PC-9 (cell line): ENCODE results near the gene CDIPT. TPM values are rescaled to one million over a fixed set of nuclear protein-coding genes. Genes with fewer than 3 reads are reported as not detected.

Source experiments
- BruUV-seq: library from RNA; stranded (reverse); fragments of 400-500 nt; replicated peaks from 2 replicates; lab custom pipeline; 2021; lab: Mats Ljungman, UMichigan
- CTCF ChIA-PET: fragments of 300-600 bp; sonication (Branson Sonifier 250); formaldehyde crosslinking; loops from one replicate; lab custom pipeline; 2022; ENCODE audit warnings: antibody characterized with exemption; lab: Charles Lee
- POLR2A ChIA-PET: fragments of 300-600 bp; sonication (Branson Sonifier 250); formaldehyde crosslinking; loops from one replicate; lab custom pipeline; 2022; ENCODE audit warnings: antibody characterized with exemption; ENCODE audit not compliant: unreplicated experiment; lab: Charles Lee
- DNase-seq, 2 experiments: peaks; one replicate each; pipeline versions ENCODE4 v3.0.0 to v3.0.0-alpha.2; 2015 to 2022; ENCODE audit warnings: mixed read lengths in 1 of 2
- H2AFZ ChIP-seq: fragments of 200-600 bp; sonication (generic); 2 replicates; pipeline ENCODE4 v1.8.1; 2017; ENCODE audit warnings: antibody characterized with exemption
- H3F3A ChIP-seq: fragments of 200-600 bp; sonication (generic); 2 replicates; pipeline ENCODE4 v1.8.1; 2017; ENCODE audit warnings: antibody characterized with exemption, mild to moderate bottlenecking, low read depth; ENCODE audit not compliant: insufficient read depth
- H3K27ac ChIP-seq: fragments of 200-600 bp; sonication (generic); 2 replicates; pipeline ENCODE4 v1.6.1; 2016; ENCODE audit warnings: mixed run types
- H3K27me3 ChIP-seq: fragments of 200-600 bp; sonication (generic); 2 replicates; pipeline ENCODE4 v1.6.1; 2016; ENCODE audit warnings: low read depth, mixed run types; ENCODE audit not compliant: insufficient read depth
- H3K36me3 ChIP-seq: fragments of 200-600 bp; sonication (generic); 2 replicates; pipeline ENCODE4 v1.6.1; 2016; ENCODE audit warnings: low read depth, mixed run types
- H3K4me1 ChIP-seq: fragments of 200-600 bp; sonication (generic); replicated peaks from 2 replicates; pipeline ENCODE4 v1.6.1; 2016; ENCODE audit warnings: mixed run types; ENCODE audit not compliant: insufficient read depth
- H3K4me2 ChIP-seq: fragments of 200-600 bp; sonication (generic); 2 replicates; pipeline ENCODE4 v1.6.1; 2017; ENCODE audit warnings: mixed run types
- H3K4me3 ChIP-seq: fragments of 200-600 bp; sonication (generic); 2 replicates; pipeline ENCODE4 v1.6.1; 2016; ENCODE audit warnings: mixed run types
- H3K79me2 ChIP-seq: fragments of 200-600 bp; sonication (generic); 2 replicates; pipeline ENCODE4 v1.6.1; 2017; ENCODE audit warnings: low read depth, mixed run types
- H3K9me2 ChIP-seq: fragments of 200-600 bp; sonication (generic); 2 replicates; pipeline ENCODE4 v1.8.1; 2017; ENCODE audit warnings: mild to moderate bottlenecking; ENCODE audit not compliant: insufficient read depth
- H3K9me3 ChIP-seq: fragments of 200-600 bp; sonication (generic); 2 replicates; pipeline ENCODE4 v1.8.1; 2016; ENCODE audit warnings: low read depth; ENCODE audit not compliant: insufficient read depth
- H4K20me1 ChIP-seq: fragments of 200-600 bp; sonication (generic); 2 replicates; pipeline ENCODE4 v1.8.1; 2017; ENCODE audit not compliant: insufficient read depth
- EZH2 ChIP-seq: fragments of 200-600 bp; sonication (generic); IDR thresholded peaks from 2 replicates; pipeline ENCODE4 v1.8.0; 2017; ENCODE audit warnings: antibody characterized with exemption, low read depth
- intact Hi-C: fragments of 100-400 bp; cut with micrococcal nuclease; formaldehyde crosslinking; loops from one replicate; pipeline ENCODE4 v1.10.0; 2022; ENCODE audit not compliant: unreplicated experiment
- total RNA-seq: library from RNA; stranded (reverse); gene quantifications from 2 replicates; pipeline ENCODE4 v1.2.3, GENCODE V29; 2021
- TF ChIP-seq, protein P1 (sequence below): fragments of 200-600 bp; sonication (generic); conservative IDR thresholded peaks from 2 replicates; pipeline ENCODE4 v1.6.1; 2017; ENCODE audit warnings: mixed run types, antibody characterized with exemption, mild to moderate bottlenecking, moderate library complexity

The CDIPT gene
- total RNA-seq, 1 experiment from 2014 or later = 90.6 TPM

DNA sequence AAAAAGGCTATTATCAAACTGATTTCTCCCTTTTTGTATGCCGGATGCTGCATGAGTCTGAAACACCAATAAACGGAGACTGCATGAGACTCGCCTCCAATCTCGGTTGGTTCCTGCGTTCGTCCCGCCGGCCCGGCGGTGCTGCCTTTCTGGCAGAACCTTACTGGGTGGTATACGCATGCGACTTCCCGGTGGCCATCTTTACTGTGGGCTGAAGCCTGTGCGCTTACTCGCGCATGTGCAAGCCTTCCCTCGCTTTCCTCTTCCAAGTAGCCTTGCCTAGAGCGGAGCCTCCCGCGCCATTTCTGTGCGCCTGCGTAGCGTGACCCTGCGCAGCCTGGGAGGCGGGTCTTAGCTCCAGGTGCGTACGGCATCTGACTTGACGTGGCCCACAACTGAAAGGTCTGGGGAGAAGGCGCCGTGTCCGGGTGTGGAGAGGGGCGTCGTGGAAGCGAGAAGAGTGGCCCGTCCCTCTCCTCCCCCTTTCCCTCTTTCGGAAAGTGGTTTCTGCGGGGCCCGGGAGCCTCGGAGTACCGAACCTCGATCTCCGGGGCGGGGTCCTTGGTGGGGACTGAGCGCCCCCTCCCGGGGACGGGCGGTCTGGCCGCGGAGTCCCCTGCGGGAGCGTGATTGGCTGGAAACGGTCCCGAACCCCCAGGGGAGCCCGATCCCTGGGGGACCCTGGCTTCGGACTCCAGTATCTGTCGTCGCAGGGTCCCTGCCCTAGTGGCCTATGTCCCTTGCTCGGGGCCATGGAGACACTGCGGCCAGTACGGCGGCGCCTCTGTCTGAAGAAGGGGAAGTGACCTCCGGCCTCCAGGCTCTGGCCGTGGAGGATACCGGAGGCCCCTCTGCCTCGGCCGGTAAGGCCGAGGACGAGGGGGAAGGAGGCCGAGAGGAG, 47.0 kb downstream of the CDIPT start, which contains the start of gene PAGR1:
Gene PAGR1, plus strand, starts transcription at position 360 of the 901 bp plus-strand sequence. Its CDS starts 374 bp downstream, at position 734.
- peak within 1 kb of the TSS; percentile 82 for H3K4me2 ChIP-seq
- H3K9me3 ChIP-seq = no peaks in the 10 kb centered on the region
- H3K4me3 ChIP-seq = peak within 1 kb of the TSS; percentile 83
- no peaks in the 10 kb centered on the region for H3K27me3 ChIP-seq
- BruUV-seq = TSS peak; percentile 17
- DNase-seq = peak; percentile 98 to 100
- intact Hi-C loops = loop anchor here (10.0 kb wide), 1 partner anchor 221 kb away; no protein-coding TSS in a partner anchor
- ChIA-PET CTCF (interaction anchor here (0.5 to 1.2 kb wide), 8 partner anchors 9 to 146 kb away, joined by 3 to 6 read pairs (median 4); partner anchors contain the start of genes KIF22, SEZ6L2 and TMEM219), POLR2A (interaction anchor here (0.5 to 1.3 kb wide), 10 partner anchors 8 to 157 kb away, joined by 3 to 15 read pairs (median 4); partner anchors contain the start of gene TAOK2)
- H3K79me2 ChIP-seq = peaks cover 29% of the 10 kb centered on the region
- H3K4me1 ChIP-seq = peaks cover 44% of the 10 kb centered on the region
- H3K9me2 ChIP-seq = no peaks in the 10 kb centered on the region
- peak within 1 kb of the TSS; percentile 55 for H3K27ac ChIP-seq
- no peaks in the 10 kb centered on the region for H3K36me3 ChIP-seq
- TF ChIP-seq, protein P1, sequence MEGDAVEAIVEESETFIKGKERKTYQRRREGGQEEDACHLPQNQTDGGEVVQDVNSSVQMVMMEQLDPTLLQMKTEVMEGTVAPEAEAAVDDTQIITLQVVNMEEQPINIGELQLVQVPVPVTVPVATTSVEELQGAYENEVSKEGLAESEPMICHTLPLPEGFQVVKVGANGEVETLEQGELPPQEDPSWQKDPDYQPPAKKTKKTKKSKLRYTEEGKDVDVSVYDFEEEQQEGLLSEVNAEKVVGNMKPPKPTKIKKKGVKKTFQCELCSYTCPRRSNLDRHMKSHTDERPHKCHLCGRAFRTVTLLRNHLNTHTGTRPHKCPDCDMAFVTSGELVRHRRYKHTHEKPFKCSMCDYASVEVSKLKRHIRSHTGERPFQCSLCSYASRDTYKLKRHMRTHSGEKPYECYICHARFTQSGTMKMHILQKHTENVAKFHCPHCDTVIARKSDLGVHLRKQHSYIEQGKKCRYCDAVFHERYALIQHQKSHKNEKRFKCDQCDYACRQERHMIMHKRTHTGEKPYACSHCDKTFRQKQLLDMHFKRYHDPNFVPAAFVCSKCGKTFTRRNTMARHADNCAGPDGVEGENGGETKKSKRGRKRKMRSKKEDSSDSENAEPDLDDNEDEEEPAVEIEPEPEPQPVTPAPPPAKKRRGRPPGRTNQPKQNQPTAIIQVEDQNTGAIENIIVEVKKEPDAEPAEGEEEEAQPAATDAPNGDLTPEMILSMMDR = peak; percentile 94
- no peak for TF ChIP-seq EZH2
- no peaks in the 10 kb centered on the region for H4K20me1 ChIP-seq
- H3F3A ChIP-seq = peaks cover 54% of the 10 kb centered on the region; the same call in 1 of the 2 replicates
- peak within 1 kb of the TSS; percentile 89 for H2AFZ ChIP-seq

DNA sequence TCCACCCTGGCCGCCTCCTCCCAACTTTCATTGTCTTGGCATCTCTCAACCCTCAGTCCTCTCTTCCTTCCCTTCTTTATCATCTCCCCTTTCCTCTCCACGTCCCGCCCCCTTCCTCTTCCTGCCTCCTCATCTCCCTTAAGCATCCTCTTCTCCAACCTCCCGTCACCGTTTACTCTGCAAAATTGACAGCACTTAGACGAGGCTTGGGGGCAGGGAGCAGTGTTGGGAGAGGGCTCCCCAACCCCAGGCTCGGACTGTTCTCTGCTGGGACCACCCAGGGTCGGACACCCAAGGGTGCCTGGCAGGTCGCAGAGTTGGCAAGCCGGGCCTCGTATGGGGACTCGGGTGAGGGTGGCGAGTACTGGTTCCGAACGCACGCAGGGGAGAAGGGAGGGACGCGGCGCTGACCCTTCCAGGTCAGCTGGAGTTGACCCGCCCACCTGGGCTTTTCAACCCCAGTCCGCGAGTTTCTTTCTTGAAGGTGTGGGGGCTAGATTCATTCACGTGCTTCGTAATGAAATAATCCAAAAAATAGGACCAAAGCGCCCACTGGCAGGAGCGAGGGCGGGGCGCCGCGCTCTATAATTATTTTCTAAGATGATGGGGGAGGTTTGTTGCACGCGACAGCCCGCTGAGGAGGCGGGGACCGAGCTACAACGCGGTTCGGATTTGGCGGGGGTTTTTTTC, 47.8 kb downstream of the CDIPT start:
- intact Hi-C loops = loop anchor here (10.0 kb wide), 1 partner anchor 220 kb away; no protein-coding TSS in a partner anchor
- no peak for TF ChIP-seq EZH2
- TF ChIP-seq, protein P1 = no peak
- Histone ChIP-seq H3K27ac (0 out of 2 replicates have a peak overlapping the region, but pooled peaks have one; percentile 55), H3K4me1 (peaks cover 50% of the 10 kb centered on the region), H3K4me2 (peak overlapping the region; percentile 82), H3K9me3 (no peaks in the 10 kb centered on the region), H3K27me3 (no peaks in the 10 kb centered on the region), H3F3A (peaks cover 55% of the 10 kb centered on the region), H4K20me1 (no peaks in the 10 kb centered on the region), H3K4me3 (peak overlapping the region; percentile 83; the same call in 1 of the 2 replicates), H3K9me2 (no peaks in the 10 kb centered on the region), H3K36me3 (no peaks in the 10 kb centered on the region), H3K79me2 (peaks cover 21% of the 10 kb centered on the region), H2AFZ (peak overlapping the region; percentile 89; the same call in 1 of the 2 replicates)
- ChIA-PET CTCF (interaction anchor here (0.5 to 1.0 kb wide), 6 partner anchors 10 to 147 kb away, joined by 3 to 6 read pairs (median 3); partner anchors contain the start of genes KIF22, SEZ6L2 and TMEM219), POLR2A (interaction anchor here (0.5 to 1.0 kb wide), 5 partner anchors 9 to 152 kb away, joined by 3 to 15 read pairs (median 4); no protein-coding TSS in a partner anchor)
- TSS peak; percentile 35 for BruUV-seq
- DNase-seq = no peak
